ENCODE data around the gene GPR15.

DNA sequence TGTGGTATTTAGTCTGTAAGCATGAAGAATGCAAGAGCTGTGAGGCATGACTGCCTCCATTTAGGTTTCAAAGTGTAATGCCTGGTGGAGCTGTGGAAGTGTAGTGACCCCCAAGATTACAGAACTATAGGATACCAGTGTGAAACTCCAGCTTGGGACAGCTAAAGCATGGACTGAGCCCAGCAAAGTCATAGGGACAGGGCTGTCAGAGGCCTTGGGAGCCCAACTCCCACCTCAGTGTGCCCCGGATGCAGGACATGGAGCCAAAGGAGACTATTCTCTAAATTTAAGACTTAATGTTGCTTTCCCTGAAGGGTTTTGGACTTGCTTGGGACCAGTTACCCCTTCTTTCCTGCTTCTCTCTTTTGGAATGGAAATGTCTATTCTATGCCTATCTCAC is 10.8 kb downstream of the GPR15 start:
- TF ChIP-seq, protein P1, sequence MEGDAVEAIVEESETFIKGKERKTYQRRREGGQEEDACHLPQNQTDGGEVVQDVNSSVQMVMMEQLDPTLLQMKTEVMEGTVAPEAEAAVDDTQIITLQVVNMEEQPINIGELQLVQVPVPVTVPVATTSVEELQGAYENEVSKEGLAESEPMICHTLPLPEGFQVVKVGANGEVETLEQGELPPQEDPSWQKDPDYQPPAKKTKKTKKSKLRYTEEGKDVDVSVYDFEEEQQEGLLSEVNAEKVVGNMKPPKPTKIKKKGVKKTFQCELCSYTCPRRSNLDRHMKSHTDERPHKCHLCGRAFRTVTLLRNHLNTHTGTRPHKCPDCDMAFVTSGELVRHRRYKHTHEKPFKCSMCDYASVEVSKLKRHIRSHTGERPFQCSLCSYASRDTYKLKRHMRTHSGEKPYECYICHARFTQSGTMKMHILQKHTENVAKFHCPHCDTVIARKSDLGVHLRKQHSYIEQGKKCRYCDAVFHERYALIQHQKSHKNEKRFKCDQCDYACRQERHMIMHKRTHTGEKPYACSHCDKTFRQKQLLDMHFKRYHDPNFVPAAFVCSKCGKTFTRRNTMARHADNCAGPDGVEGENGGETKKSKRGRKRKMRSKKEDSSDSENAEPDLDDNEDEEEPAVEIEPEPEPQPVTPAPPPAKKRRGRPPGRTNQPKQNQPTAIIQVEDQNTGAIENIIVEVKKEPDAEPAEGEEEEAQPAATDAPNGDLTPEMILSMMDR (IDR thresholded peaks at IDR 0.05), result no peak
- TF ChIP-seq POLR2A (IDR thresholded peaks at IDR 0.05), result no peak
